GM23248 (cell line): Measurements from ENCODE around the gene COL19A1. TPM values are rescaled to one million over a fixed set of nuclear protein-coding genes. Genes with fewer than 3 reads are reported as not detected.
A peak's percentile ranks its signal among the peaks of the same experiment; 100 is the strongest.

Experiments used
- DNase-seq: peaks from one replicate; pipeline ENCODE4 v3.0.0-alpha.2; 2015
- H2AFZ ChIP-seq: fragments of 200-600 bp; sonication (generic); 2 replicates; pipeline ENCODE4 v1.6.1; 2016; ENCODE audit warnings: antibody characterized with exemption
- H3F3A ChIP-seq: fragments of 200-600 bp; sonication (generic); 2 replicates; pipeline ENCODE4 v1.6.1; 2016; ENCODE audit warnings: mild to moderate bottlenecking, antibody characterized with exemption, mixed run types; ENCODE audit not compliant: insufficient read depth
- H3K27ac ChIP-seq: fragments of 200-600 bp; sonication (generic); 2 replicates; pipeline ENCODE4 v1.5.1; 2016; ENCODE audit warnings: mild to moderate bottlenecking
- H3K27me3 ChIP-seq: fragments of 200-600 bp; sonication (generic); replicated peaks from 2 replicates; pipeline ENCODE4 v1.6.1; 2016; ENCODE audit warnings: mild to moderate bottlenecking; ENCODE audit not compliant: insufficient read depth
- H3K36me3 ChIP-seq: fragments of 200-600 bp; sonication (generic); 2 replicates; pipeline ENCODE4 v1.6.1; 2016; ENCODE audit warnings: low read depth, mild to moderate bottlenecking
- H3K4me1 ChIP-seq: fragments of 200-600 bp; sonication (generic); 2 replicates; pipeline ENCODE4 v1.6.1; 2016; ENCODE audit warnings: mild to moderate bottlenecking; ENCODE audit not compliant: insufficient read depth
- H3K4me2 ChIP-seq: fragments of 200-600 bp; sonication (generic); one replicate; pipeline ENCODE4 v1.6.1; 2016; ENCODE audit warnings: mild to moderate bottlenecking; ENCODE audit not compliant: unreplicated experiment
- H3K4me3 ChIP-seq: fragments of 200-600 bp; sonication (generic); 2 replicates; pipeline ENCODE4 v1.5.1; 2016; ENCODE audit warnings: mild to moderate bottlenecking
- H3K79me2 ChIP-seq: fragments of 200-600 bp; sonication (generic); 2 replicates; pipeline ENCODE4 v1.6.1; 2016; ENCODE audit warnings: mild to moderate bottlenecking; ENCODE audit not compliant: insufficient read depth
- H3K9ac ChIP-seq: fragments of 200-600 bp; sonication (generic); 2 replicates; pipeline ENCODE4 v1.6.1; 2016; ENCODE audit warnings: mild to moderate bottlenecking
- H3K9me2 ChIP-seq: fragments of 200-600 bp; sonication (generic); 2 replicates; pipeline ENCODE4 v1.6.1; 2016; ENCODE audit warnings: mixed run types, mild to moderate bottlenecking, moderate library complexity; ENCODE audit not compliant: insufficient read depth
- H3K9me3 ChIP-seq: fragments of 200-600 bp; sonication (generic); one replicate; pipeline ENCODE4 v1.6.1; 2017; ENCODE audit warnings: low read depth
- H4K20me1 ChIP-seq: fragments of 200-600 bp; sonication (generic); 2 replicates; pipeline ENCODE4 v1.6.0; 2016; ENCODE audit not compliant: insufficient read depth
- EZH2 ChIP-seq: fragments of 200-600 bp; sonication (generic); IDR thresholded peaks from 2 replicates; pipeline ENCODE4 v1.6.1; 2018; ENCODE audit warnings: antibody characterized with exemption, mild to moderate bottlenecking; ENCODE audit not compliant: insufficient read depth, poor library complexity, severe bottlenecking
- EZH2phosphoT487 ChIP-seq: fragments of 200-600 bp; sonication (generic); IDR thresholded peaks from 2 replicates; pipeline ENCODE4 v1.6.1; 2018; ENCODE audit warnings: antibody characterized with exemption, moderate library complexity, mild to moderate bottlenecking, low read depth; ENCODE audit not compliant: insufficient read depth
- WGBS, 2 experiments: methylation state at CpG; one replicate each; pipeline ENCODE4 v1.1.6; 2015 to 2017; ENCODE audit warnings: low lambda C conversion rate in 2 of 2, low coverage in 1 of 2; ENCODE audit errors: missing lambda C conversion rate in 2 of 2; 5-methylcytosine and 5-hydroxymethylcytosine counted together
- in situ Hi-C: fragments of 300-500 bp; cut with MboI; formaldehyde crosslinking; loops from 2 replicates; pipeline ENCODE4 v1.15.0; 2020
- polyA plus RNA-seq: library from polyadenylated mRNA; unstranded; fragments of >200 nt; fragmentation: Nextera tagmentation; extraction: Ambion mirVana; gene quantifications from 2 replicates; pipeline ENCODE4 v1.2.1, GENCODE V29; 2016
- total RNA-seq: library from RNA; depleted of rRNA; stranded (reverse); fragments of >200 nt; shearing (Covaris generic); gene quantifications from 2 replicates; pipeline ENCODE4 v1.2.3, GENCODE V29; 2014; rRNA removed

COL19A1 gene
- not detected in 2 replicates for total RNA-seq
- polyA plus RNA-seq, result not detected in 2 replicates

- Histone ChIP-seq H3K27ac (no peak within 1 kb of the TSS), H4K20me1 (no peaks in the 10 kb centered on the region), H3K4me2 (peak within 1 kb of the TSS; percentile 79), H3K4me1 (peaks cover 3% of the 10 kb centered on the region; the same call in 1 of the 2 replicates), H3K9ac (0 out of 2 replicates have a peak within 1 kb of the TSS, but pooled peaks have one; percentile 28), H3K27me3 (peaks cover 22% of the 10 kb centered on the region), H3F3A (no peaks in the 10 kb centered on the region), H3K9me3 (no peaks in the 10 kb centered on the region), H3K4me3 (peak within 1 kb of the TSS; percentile 70), H2AFZ (peak within 1 kb of the TSS; percentile 73), H3K9me2 (no peaks in the 10 kb centered on the region), H3K36me3 (no peaks in the 10 kb centered on the region), H3K79me2 (no peaks in the 10 kb centered on the region)
- TF ChIP-seq EZH2phosphoT487 (no peak), EZH2 (no peak)
- WGBS, 2 experiments, result 5 to 7% methylated on average over 19 of the region's 19 CpGs
- in situ Hi-C loops, result no loop called here
- peak; percentile 16 for DNase-seq
Measured at GRCh38 chr6:69866351-69866769, at the start of gene COL19A1. COL19A1 (plus strand) TSS chr6:69866556; CDS start chr6:69879568, 13,012 bp downstream.

- no peak overlapping the region for H3K27ac ChIP-seq
- WGBS, 2 experiments, result 64 to 74% methylated on average over 3 of the region's 3 CpGs
- H3K27me3 ChIP-seq, result no peaks in the 10 kb centered on the region
- H3K9me3 ChIP-seq, result no peaks in the 10 kb centered on the region
- no peak for DNase-seq
- H3K4me1 ChIP-seq, result no peaks in the 10 kb centered on the region
- TF ChIP-seq EZH2phosphoT487, result no peak
- no peak for TF ChIP-seq EZH2
- H3K4me3 ChIP-seq, result no peak overlapping the region
- in situ Hi-C loops, result no loop called here
- no peak overlapping the region for H3K4me2 ChIP-seq
- H4K20me1 ChIP-seq, result no peaks in the 10 kb centered on the region
- no peaks in the 10 kb centered on the region for H3K36me3 ChIP-seq
- H3K9me2 ChIP-seq, result no peaks in the 10 kb centered on the region
- H3K79me2 ChIP-seq, result no peaks in the 10 kb centered on the region
- H2AFZ ChIP-seq, result 0 out of 2 replicates have a peak overlapping the region, but pooled peaks have one; percentile 30
- no peaks in the 10 kb centered on the region for H3F3A ChIP-seq
- H3K9ac ChIP-seq, result no peak overlapping the region
Measured at GRCh38 chr6:69816569-69816968, 49.8 kb upstream of the COL19A1 start.

GRCh38 chr6:69817358-69817757 lies 49.0 kb upstream of the COL19A1 start:
- no peak overlapping the region for H3K4me2 ChIP-seq
- no peaks in the 10 kb centered on the region for H4K20me1 ChIP-seq
- no peaks in the 10 kb centered on the region for H3K9me2 ChIP-seq
- in situ Hi-C loops, result no loop called here
- H2AFZ ChIP-seq, result no peak overlapping the region
- H3K4me1 ChIP-seq, result no peaks in the 10 kb centered on the region
- no peak overlapping the region for H3K9ac ChIP-seq
- no peak overlapping the region for H3K27ac ChIP-seq
- H3F3A ChIP-seq, result no peaks in the 10 kb centered on the region
- no peaks in the 10 kb centered on the region for H3K36me3 ChIP-seq
- H3K27me3 ChIP-seq, result no peaks in the 10 kb centered on the region
- DNase-seq, result no peak
- TF ChIP-seq EZH2, result no peak
- TF ChIP-seq EZH2phosphoT487, result no peak
- no peaks in the 10 kb centered on the region for H3K79me2 ChIP-seq
- no peak overlapping the region for H3K4me3 ChIP-seq
- no peaks in the 10 kb centered on the region for H3K9me3 ChIP-seq

- Histone ChIP-seq H4K20me1 (no peaks in the 10 kb centered on the region), H3K9me3 (no peaks in the 10 kb centered on the region), H3K9ac (no peak overlapping the region), H3K4me1 (no peaks in the 10 kb centered on the region), H3F3A (no peaks in the 10 kb centered on the region), H3K4me2 (no peak overlapping the region), H3K36me3 (no peaks in the 10 kb centered on the region), H3K79me2 (no peaks in the 10 kb centered on the region), H3K27me3 (no peaks in the 10 kb centered on the region), H3K27ac (no peak overlapping the region), H3K4me3 (no peak overlapping the region), H3K9me2 (no peaks in the 10 kb centered on the region), H2AFZ (no peak overlapping the region)
- WGBS, 2 experiments, result 71 to 76% methylated on average over 2 of the region's 2 CpGs
- DNase-seq, result no peak
- in situ Hi-C loops, result no loop called here
- TF ChIP-seq EZH2phosphoT487, result no peak
- no peak for TF ChIP-seq EZH2
Measured at GRCh38 chr6:69818223-69818930, 48.0 kb upstream of the COL19A1 start.

- in situ Hi-C loops, result no loop called here
- H3K4me2 ChIP-seq, result no peak overlapping the region
Measured at GRCh38 chr6:69819138-69819537, 47.2 kb upstream of the COL19A1 start.

More at GRCh38 chr6:69819138-69819537, 47.2 kb upstream of the COL19A1 start:
- H3F3A ChIP-seq, result no peaks in the 10 kb centered on the region
- no peak overlapping the region for H3K9ac ChIP-seq
- no peaks in the 10 kb centered on the region for H3K4me1 ChIP-seq
- TF ChIP-seq EZH2phosphoT487 (no peak), EZH2 (no peak)
- H2AFZ ChIP-seq, result no peak overlapping the region
- H4K20me1 ChIP-seq, result no peaks in the 10 kb centered on the region
- H3K4me3 ChIP-seq, result no peak overlapping the region
- H3K36me3 ChIP-seq, result no peaks in the 10 kb centered on the region
- no peaks in the 10 kb centered on the region for H3K79me2 ChIP-seq
- no peak for DNase-seq
- no peaks in the 10 kb centered on the region for H3K27me3 ChIP-seq
- H3K9me3 ChIP-seq, result no peaks in the 10 kb centered on the region
- WGBS, 2 experiments, result 71 to 74% methylated on average over 4 of the region's 4 CpGs
- no peak overlapping the region for H3K27ac ChIP-seq
- no peaks in the 10 kb centered on the region for H3K9me2 ChIP-seq
